22Rv1 (cell line): ENCODE data around the gene PLS1.
"Not testable (repeated sequence)": the region's sequence is repeated elsewhere in the genome, so short reads cannot be mapped to it uniquely, and the experiment has no call there.

Source experiments
- H3K27ac ChIP-seq: fragments of 450-650 bp; 2 replicates; pipeline ENCODE4 v1.5.1; 2017
- ZFX ChIP-seq: fragments of 450-650 bp; IDR thresholded peaks from 2 replicates; pipeline ENCODE4 v1.6.1; 2017; ENCODE audit warnings: antibody characterized with exemption, borderline replicate concordance
- TF ChIP-seq, protein P1 (sequence below): fragments of 450-650 bp; IDR thresholded peaks from 2 replicates; pipeline ENCODE4 v1.5.1; 2017; ENCODE audit warnings: mild to moderate bottlenecking

PLS1 gene

DNA sequence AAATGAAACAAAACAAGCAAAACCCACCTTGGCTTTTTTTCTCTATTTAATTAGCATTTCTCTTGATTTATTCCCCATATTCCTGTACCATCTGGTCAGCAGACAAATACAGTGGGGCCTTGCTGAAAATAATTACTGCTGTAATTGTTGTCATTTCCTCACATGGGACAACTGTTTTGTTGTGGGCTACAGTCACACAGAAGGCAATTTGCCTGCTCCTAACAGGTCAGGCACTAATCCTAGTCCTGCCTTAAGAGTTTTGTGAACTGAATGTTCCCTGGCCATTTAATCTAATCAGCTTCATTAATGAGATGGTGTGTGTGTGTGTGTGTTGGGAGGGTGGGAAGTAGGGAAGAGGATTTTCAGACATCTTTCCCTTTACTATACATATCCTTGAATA lies 139.3 kb downstream of the PLS1 start:
- no peak overlapping the region for H3K27ac ChIP-seq
- TF ChIP-seq, protein P1, sequence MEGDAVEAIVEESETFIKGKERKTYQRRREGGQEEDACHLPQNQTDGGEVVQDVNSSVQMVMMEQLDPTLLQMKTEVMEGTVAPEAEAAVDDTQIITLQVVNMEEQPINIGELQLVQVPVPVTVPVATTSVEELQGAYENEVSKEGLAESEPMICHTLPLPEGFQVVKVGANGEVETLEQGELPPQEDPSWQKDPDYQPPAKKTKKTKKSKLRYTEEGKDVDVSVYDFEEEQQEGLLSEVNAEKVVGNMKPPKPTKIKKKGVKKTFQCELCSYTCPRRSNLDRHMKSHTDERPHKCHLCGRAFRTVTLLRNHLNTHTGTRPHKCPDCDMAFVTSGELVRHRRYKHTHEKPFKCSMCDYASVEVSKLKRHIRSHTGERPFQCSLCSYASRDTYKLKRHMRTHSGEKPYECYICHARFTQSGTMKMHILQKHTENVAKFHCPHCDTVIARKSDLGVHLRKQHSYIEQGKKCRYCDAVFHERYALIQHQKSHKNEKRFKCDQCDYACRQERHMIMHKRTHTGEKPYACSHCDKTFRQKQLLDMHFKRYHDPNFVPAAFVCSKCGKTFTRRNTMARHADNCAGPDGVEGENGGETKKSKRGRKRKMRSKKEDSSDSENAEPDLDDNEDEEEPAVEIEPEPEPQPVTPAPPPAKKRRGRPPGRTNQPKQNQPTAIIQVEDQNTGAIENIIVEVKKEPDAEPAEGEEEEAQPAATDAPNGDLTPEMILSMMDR = no peak
- no peak for TF ChIP-seq ZFX

DNA sequence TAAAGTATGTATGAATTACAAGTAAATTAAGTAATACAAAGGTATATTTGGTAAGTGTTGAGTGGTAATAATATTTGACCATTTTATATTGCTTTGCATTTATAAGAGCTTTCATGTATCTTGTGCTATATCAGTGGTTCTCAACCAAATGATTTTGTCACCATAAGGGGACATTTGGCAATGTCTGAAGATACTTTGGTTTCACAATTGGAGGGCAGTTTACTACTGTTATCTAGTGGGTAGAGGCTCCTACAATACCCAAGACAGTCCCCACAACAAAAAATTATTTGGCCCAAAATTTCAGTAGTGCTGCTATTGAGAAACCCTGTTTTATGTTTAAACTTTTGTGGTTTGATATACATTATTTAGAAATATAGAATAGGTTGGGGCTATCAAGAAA lies 142.2 kb downstream of the PLS1 start:
- no peak overlapping the region for H3K27ac ChIP-seq
- TF ChIP-seq, protein P1 = no peak
- no peak for TF ChIP-seq ZFX

DNA sequence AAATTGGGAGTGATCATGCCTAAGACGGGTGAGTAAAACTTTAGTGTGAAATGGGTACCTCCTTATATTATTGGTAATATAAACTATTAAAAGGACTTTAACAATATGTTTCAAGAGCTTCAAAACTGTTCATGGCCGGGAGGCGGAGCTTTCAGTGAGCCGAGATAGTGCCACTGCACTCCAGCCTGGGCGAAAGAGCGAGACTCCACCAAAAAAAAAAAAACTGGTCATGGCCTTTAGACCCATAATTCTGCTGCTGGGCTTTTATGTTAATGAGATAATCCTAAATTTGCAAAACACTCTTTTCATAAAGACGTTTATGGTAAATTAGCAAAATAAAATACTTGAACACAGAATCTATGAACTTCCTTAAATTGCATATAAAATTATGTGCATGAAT lies 150.5 kb downstream of the PLS1 start:
- no peak overlapping the region for H3K27ac ChIP-seq
- TF ChIP-seq ZFX = no peak
- TF ChIP-seq, protein P1 = no peak

DNA sequence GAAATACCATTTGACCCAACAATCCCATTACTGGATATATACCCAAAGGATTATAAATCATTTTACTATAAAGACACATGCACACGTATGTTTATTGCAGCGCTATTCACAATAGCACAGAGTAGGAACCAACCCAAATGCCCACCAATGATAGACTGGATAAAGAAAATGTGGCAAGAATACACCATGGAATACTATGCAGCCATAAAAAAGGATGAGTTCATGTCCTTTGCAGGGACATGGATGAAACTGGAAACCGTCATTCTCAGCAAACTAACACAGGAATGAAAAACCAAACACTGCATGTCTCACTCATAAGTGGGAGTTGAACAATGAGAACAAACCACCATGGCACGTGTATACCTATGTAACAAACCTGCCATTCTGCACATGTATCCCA lies 154.3 kb downstream of the PLS1 start:
- not testable (repeated sequence) for H3K27ac ChIP-seq

DNA sequence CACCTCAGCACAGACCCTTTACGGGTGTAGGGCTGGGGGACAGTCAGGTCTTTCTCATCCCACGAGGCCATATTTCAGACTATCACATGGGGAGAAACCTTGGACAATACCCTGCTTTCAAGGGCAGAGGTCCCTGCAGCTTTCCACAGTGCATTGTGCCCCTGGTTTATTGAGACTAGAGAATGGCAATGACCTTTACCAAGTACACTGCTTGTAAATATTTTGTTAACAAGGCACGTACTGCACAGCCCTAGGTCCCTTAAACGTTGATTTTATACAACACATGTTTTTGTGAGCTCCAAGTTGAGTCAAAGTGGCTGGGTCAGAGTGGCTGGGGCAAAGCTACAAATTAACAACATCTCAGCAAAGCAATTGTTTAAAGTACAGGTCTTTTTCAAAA lies 156.4 kb downstream of the PLS1 start:
- not testable (repeated sequence) for H3K27ac ChIP-seq

DNA sequence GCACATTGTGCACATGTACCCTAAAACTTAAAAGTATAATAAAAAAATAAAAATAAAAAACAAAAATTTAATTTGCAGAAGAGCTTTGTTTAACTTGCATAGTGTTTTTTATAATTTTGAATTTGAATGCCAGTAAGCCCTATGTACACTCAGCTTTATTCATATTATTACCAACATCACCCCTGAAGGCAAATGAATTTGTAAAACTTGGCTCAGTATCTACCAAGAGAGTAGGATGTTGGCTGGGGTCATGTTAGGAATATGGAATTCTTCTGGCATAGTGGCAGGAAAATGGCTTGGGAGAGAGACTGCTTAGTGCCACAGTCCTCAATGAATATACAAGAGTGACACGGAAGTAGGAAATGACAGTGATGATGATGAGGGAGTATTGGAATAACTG lies 158.3 kb downstream of the PLS1 start:
- H3K27ac ChIP-seq = no peak overlapping the region
- TF ChIP-seq ZFX = no peak
- TF ChIP-seq, protein P1 = no peak
